WTC11 (cell line): ENCODE data around the gene MBOAT2. TPM values are rescaled to one million over a fixed set of nuclear protein-coding genes. Genes with fewer than 3 reads are reported as not detected.

ENCODE experiments used
- ATAC-seq: fragments of 200-7000 bp; cut with Tn5 transposase; 2 replicates; pipeline ENCODE4 v1.10.0; 2021; ENCODE audit warnings: mild to moderate bottlenecking, moderate library complexity
- CTCF ChIA-PET: fragments of 300-600 bp; sonication (Branson Sonifier 250); formaldehyde crosslinking; loops from one replicate; lab custom pipeline; 2021; ENCODE audit warnings: antibody characterized with exemption; lab: Charles Lee
- POLR2A ChIA-PET: fragments of 350-600 bp; sonication (Branson Sonifier 250); formaldehyde crosslinking; loops from one replicate; lab custom pipeline; 2021; ENCODE audit warnings: antibody characterized with exemption; lab: Charles Lee
- DNase-seq: peaks from one replicate; pipeline ENCODE4 v3.0.0; 2021; ENCODE audit warnings: low spot score
- H3K27ac Mint-ChIP-seq: 2 replicates; pipeline ENCODE4 v1.8.0; 2021; ENCODE audit warnings: mixed read lengths
- H3K27me3 Mint-ChIP-seq: 2 replicates; pipeline ENCODE4 v1.8.0; 2021; ENCODE audit warnings: low read depth, mild to moderate bottlenecking, moderate library complexity, mixed read lengths
- H3K36me3 Mint-ChIP-seq: 2 replicates; pipeline ENCODE4 v1.8.0; 2021; ENCODE audit warnings: mixed read lengths
- H3K4me1 Mint-ChIP-seq: 2 replicates; pipeline ENCODE4 v1.8.0; 2022; ENCODE audit warnings: mixed read lengths
- H3K4me3 Mint-ChIP-seq: 2 replicates; pipeline ENCODE4 v1.8.0; 2021; ENCODE audit warnings: mild to moderate bottlenecking, moderate library complexity, mixed read lengths
- H3K9me3 Mint-ChIP-seq: 2 replicates; pipeline ENCODE4 v1.8.0; 2021; ENCODE audit warnings: mixed read lengths
- E2F5 ChIP-seq: sonication (generic); formaldehyde crosslinking; IDR thresholded peaks from 2 replicates; pipeline ENCODE4 v1.8.1; 2022; ENCODE audit warnings: mild to moderate bottlenecking, moderate library complexity, missing genetic modification reagents
- ESRRA ChIP-seq: sonication (generic); formaldehyde crosslinking; IDR thresholded peaks from 2 replicates; pipeline ENCODE4 v1.8.1; 2022; ENCODE audit warnings: mild to moderate bottlenecking, missing genetic modification reagents, borderline replicate concordance
- GABPB1 ChIP-seq: sonication (generic); formaldehyde crosslinking; IDR thresholded peaks from 2 replicates; pipeline ENCODE4 v1.8.1; 2023; ENCODE audit warnings: mild to moderate bottlenecking, missing genetic modification reagents
- TCF7 ChIP-seq: sonication (generic); formaldehyde crosslinking; IDR thresholded peaks from 2 replicates; pipeline ENCODE4 v1.8.0; 2022; ENCODE audit warnings: mild to moderate bottlenecking, low read depth, missing genetic modification reagents, moderate library complexity
- total RNA-seq: library from RNA; stranded (reverse); gene quantifications from 3 replicates; pipeline ENCODE4 v1.2.3, GENCODE V29; 2021

The MBOAT2 gene
- total RNA-seq, 1 experiment from 2014 or later: 24.7 TPM

GRCh38 chr2:8802741-8803140 lies 200.7 kb downstream of the MBOAT2 start:
- no peak for DNase-seq
- CTCF ChIA-PET: interaction anchor here (0.9 kb wide), 1 partner anchor 13 kb away, joined by 3 read pairs; no protein-coding TSS in a partner anchor
- Mint-ChIP-seq H3K4me3 (no peak overlapping the region), H3K27me3 (no peaks in the 10 kb centered on the region), H3K9me3 (no peaks in the 10 kb centered on the region), H3K4me1 (no peaks in the 10 kb centered on the region), H3K36me3 (peaks cover 8% of the 10 kb centered on the region), H3K27ac (no peak overlapping the region)
- POLR2A ChIA-PET: no interaction called here
- TF ChIP-seq E2F5 (CRISPR knock-in tag) (no peak), TCF7 (CRISPR knock-in tag) (no peak), ESRRA (CRISPR knock-in tag) (no peak), GABPB1 (CRISPR knock-in tag) (no peak)
- no peak for ATAC-seq

Other genes starting within 250 kb of the MBOAT2 start
- 23.9 to 25.1 TPM (median 24.4 TPM) in 3 replicates for gene KIDINS220, start 166.1 kb downstream of the MBOAT2 start, total RNA-seq
- gene ASAP2, start 203.1 kb upstream of the MBOAT2 start, total RNA-seq: 14.3 to 15.6 TPM (median 14.5 TPM) in 3 replicates